NCI-H2029 treated with DMSO at 0.1 percent for 48 hours (cell line): ENCODE data around the gene MRPS18A.
A peak's percentile ranks its signal among the peaks of the same experiment; 100 is the strongest.
"Not testable (repeated sequence)": the region's sequence is repeated elsewhere in the genome, so short reads cannot be mapped to it uniquely, and the experiment has no call there.

Experiments
- DNase-seq: peaks from one replicate; lab custom pipeline; 2025; lab: John Stamatoyannopoulos, UW

MRPS18A gene

DNA sequence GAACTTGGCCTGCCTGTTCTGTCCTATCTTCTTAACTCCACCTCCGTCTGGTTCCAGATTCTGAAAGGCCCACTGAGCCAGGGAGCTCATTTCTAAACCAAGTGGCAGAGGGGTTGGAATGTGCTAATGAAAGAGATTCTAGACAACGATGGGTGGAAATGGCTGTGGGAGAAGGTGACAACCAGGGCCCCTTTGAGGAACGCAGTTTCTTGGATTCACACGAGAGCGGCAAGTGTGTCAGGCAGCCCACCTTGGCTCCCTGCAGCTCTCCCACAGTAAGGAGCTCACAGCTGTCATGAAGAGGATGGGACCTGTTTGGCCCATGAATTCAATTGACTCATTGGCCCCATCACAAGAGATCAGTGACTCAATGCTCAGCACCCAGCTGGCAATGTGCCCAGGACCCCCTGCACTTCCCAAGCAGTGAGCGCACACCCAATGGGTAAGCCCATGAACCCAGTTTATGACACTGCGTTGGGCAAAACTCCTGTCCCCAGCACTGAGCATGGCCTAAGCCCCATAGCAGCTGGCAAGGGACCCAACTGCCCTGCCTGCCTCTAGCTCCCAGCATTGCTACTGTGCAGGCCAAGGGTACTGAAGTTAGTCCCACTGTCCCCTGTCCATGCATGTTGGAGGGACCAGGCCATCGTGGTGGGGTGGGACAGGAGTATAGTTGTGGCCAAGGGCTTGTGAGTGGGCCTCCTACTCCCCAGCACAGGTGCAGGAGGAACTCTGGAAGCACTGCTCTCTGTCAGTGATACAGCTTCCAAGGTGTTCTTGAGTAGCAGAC lies 16.4 kb downstream of the MRPS18A start:
- no peak for DNase-seq

DNA sequence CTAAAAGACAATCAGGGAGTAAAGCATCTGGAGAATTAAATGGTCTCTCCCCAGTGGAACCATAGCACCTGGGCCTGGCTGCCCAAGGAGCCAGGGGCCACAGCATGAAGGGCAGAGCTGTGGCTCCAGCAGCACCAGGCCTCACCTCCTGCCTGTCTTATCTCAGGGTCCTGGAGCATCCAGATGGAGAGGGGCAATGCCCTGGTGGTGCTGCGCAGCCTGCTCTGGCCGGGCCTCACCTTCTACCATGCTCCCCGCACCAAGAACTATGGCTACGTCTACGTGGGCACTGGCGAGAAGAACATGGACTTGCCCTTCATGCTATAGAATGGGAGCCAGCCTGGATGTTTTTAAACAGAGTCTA lies 17.0 kb downstream of the MRPS18A start:
- DNase-seq: no peak

DNA sequence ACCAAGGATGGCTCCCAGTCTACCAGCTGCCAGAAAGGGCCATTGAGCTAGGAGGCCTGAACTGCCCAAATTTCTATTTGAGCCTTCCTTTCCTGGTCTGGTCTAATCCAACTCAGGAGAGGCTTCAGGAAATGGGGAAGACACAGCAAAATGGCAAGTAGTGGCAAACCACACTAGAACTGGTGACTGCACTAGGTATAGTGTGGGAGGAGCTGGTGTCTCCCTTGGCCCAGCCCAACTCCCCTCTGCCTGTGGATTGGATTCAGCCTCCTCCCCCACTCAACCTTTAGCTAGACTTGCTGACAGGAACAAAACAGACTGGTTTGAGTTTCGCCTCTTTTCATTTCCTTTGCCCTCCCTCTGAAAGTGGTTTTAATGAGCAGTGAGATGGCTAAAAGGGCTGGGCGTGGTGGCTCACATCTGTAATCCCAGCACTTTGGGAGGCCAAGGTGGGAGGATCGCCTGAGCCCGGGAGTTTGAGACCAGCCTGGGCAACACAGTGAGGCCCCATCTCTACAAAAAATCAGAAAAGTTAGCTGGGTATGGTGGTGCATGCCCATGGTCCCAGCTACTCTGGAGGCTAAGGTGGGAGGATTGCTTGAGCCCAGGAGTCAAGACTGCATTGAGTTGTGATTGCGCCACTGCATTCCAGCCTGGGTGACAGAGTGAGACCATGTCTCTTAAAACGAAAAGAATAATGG lies 17.5 kb downstream of the MRPS18A start:
- DNase-seq: no peak

DNA sequence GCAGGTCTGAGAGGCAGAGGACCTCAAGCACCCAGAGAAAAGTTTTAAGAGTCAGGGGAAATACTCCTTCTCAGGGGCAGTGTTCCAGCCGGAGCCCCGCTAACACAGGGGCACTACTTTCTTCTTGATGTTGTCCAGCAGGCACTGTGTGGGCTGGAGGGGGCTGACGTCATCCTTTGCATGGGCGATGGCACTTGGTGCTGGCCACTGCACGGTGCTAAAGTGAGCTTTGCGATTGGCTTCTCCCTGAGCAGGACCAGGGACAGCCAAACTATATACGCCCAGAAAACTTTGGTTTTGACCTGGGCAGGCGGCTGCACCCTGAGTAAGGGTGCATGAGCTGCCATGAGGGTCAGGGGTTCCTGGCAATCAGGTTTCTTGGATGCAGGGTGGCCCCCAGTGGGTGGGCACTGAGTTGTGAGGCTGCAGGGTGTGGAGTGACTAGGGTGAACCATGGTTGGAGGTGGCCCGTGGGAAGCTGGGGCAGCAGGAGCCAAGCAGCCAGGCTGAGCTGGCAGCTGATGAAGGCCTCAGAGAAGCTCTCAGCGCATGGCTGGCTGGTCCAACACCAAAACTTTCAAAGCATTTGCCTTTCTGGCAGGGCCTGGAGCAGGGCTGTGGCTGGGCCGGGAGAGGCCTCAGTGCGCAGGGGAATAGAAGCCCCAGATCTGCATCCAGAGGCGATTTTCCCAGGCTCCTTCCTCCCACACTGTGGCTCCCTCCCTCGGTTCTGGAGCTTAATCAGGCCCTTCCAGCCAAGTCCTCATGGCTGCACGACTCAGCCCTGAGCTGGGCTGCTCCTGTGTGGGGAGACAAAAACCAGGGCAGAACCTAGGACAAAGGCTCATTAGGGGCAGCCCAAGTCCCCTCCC lies 18.3 kb downstream of the MRPS18A start:
- DNase-seq: no peak

DNA sequence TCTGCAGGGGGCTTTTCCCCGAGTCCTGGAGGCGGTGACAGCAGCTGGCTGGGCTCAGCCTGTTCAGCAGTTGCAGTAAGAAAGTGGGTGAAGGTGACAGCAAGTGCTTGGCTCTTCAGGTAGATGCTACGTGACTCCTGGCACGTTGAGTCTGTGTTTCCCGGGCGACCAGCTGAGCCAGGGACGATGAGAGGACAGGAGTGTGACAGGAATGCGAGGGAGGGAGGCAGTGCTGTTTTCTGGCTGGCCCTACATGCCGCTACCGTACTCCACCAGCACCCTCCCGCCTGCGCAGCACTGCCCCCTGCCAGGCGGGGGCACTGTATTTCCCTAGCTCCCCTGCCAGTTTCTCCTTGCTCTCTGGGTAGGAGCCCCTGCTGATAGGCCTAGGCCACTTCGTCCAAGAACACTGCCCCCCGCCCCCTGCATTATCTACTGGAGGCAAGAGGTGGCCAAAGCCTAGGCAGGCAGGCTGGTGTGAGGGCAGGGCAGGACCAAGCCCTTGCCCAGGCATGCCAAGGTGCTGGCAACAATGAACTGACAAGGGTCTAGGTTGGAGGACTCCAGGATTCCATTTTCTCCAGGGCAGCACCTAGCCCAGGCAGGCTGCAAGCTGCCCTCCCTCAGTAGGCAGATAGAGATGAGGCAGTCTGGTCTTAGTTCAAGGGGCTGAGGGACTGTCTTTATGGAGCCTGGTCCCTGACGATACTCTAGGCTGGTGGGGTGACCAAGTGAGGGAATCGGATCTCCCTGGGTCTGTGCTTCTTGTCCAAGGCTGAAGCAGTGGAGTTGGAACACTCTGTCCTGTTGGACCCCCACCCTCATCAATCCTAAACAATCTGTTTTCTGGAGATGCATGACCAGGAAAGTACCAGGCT lies 19.2 kb downstream of the MRPS18A start:
- peak; percentile 81 for DNase-seq

DNA sequence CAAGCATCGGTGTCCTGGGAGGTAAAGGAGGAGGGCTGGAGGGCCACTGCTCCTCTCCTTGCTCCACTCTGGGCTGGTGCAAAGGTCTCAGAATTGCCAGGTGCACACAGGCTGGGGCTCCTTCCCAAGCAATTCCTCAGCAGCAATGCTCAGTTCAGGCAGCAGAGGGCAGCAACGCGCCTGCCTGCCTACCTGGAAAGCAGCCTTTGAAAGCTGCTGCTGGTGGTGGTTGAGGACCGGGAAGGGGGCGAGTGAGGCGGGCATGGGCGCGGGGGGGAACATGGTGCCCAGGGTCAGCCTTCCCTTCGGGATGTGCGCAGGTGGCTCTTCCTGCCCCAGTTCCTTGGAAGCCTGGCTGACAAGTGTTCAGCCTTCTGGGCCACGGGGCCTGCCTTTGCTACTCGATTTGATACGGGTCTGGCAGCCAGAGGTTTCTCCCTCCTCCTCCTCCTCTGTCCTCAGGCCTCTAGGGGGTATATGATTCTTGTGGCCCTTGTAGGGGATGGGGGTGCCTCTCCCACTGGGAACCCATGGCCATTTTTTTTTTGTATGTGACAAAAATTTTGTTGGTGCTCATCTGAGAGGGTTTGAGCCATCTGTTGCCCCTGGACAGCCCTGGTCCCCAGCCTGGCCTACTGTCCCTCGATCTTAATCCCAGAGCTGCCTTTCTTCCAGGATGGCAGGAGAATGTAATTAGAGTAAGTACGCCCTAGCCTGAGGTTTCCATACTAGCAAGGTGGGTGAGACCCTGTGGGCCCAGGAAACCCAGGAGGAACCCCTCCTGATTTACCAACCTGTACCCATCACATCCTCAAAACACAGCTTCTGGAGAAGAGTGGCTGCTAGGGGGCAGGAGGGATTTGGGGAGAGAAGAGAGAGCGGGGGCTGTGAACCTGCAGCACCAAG lies 20.1 kb downstream of the MRPS18A start:
- DNase-seq: peak; percentile 36

DNA sequence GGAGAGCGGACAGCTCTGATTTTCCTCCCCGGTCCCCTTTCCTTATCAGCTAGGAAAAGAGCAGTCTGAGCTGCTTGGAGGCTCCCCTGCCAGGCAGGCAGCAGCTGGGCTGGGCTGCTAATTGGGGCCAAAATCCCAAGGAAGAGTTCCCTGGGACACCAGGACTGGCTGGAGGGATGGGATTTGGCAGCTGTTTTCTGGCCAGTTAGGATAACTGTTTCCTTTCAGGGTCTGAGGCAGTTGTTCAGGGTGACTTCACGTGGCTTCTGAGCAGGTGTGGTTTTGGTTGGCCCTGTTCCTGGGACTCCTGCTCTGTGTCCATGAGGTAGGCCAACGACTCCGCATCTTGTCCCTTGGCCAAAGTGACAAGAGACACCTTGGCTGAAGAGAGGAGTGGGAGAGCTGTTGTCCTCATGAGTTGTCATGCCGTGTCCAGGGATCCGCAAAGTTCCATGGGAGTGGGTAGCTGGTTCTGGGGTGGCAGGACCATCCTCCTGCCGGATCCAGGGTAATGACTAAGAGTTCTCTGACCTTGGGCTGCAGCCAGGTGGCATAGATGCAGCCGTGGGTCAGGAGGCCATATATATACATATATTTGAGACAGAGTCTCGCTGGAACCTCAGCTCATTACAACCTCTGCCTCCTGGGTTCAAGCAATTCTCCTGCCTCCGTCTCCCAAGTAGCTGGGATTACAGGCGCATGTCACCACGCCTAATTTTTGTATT lies 21.2 kb downstream of the MRPS18A start:
- DNase-seq: no peak

DNA sequence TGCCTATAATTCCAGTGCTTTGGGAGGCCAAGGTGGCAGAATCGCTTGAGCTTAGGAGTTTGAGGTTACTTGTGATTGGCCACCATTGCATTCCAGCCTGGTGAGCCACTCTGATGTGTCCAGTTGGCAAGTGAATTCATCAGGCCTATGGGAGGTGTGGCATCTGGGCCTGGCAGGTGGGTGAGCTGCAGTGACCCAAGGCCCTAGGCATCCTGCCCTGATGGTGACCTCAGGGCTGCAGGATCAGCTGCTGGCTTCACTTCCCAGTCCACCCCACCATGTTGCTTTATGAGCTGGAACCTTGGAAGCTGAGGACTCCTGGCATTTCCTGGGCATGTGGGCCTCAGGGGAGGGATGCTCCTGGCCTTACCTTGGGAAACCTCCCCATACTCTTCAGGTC lies 22.2 kb downstream of the MRPS18A start:
- no peak for DNase-seq

DNA sequence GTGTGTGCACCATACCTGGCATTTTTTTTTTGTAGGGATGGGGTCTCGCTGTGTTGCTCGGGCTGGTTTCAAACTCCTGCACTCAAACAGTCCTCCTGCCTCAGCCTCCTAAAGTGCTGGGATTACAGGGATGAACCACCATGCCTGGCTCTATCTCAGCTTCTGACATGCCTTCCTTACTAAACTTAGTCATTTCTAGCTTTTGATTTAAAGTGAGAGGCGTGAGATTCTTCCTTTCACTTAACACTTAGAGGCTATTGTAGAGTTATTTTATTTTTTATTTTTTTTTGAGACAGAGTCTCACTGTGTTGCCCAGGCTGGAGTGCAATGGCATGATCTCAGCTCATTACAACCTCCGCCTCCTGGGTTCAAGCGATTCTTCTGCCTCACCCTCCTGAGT lies 24.6 kb downstream of the MRPS18A start:
- not testable (repeated sequence) for DNase-seq

DNA sequence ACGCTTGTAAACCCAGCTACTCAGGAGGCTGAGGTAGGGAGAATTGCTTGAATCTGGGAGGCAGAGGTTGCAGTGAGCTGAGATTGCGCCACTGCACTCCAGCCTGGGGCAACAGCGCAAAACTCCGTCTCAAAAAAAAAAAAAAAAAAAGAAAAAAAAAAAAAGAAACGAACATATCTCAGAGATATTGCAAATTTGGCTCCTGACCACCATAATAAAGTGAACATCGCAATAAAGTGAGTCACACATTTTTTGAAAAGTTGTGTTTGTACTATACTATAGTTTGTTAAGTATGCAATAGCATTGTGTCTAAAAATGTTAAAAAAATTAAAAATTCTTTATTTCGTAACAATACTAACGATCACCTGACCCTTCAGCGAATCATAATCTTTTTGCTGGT lies 29.4 kb downstream of the MRPS18A start:
- no peak for DNase-seq

DNA sequence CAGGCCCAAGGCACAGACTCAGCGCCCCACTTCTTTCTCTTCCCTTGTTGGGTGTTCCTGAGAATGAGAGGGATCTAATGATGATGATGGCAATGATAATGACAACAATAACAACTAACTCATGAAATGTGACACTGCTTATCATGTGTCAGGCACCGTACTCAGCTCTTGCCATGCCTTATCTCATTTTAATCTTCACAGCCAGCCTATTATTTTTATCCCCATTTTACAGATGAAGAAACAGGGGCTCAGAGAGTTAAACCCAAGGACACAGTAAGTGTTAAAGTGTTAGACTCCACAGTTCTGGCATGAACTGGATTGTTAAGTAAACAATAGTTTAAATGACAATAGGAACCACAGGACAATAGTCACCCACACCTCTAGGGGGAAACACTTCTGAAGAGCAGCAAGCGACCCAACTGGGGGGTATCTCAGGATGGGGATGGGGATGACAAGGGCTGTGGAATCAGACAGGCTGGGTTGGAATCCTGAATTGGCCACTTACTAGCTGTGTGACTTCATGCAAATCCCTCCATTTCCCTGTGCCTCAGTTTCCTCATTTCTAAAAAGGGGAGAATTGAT lies 30.3 kb downstream of the MRPS18A start:
- no peak for DNase-seq

DNA sequence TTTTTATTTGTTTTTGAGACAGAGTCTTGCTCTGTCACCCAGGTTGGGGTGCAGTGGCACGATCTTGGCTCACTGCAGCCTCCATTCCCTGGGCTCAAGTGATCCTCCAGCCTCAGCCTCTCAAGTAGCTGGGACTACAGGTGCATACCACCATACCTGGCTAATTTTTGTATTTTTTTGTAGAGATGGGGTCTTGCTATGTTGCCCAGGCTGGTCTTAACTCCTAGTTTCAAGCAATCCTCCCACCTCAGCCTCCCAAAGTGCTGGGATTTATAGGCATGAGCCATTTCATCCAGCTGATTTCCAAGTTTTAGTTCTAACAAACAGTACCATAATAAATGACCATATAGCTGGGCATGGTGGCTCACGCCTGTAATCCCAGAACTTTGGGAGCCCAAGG lies 34.8 kb downstream of the MRPS18A start:
- DNase-seq: not testable (repeated sequence)

DNA sequence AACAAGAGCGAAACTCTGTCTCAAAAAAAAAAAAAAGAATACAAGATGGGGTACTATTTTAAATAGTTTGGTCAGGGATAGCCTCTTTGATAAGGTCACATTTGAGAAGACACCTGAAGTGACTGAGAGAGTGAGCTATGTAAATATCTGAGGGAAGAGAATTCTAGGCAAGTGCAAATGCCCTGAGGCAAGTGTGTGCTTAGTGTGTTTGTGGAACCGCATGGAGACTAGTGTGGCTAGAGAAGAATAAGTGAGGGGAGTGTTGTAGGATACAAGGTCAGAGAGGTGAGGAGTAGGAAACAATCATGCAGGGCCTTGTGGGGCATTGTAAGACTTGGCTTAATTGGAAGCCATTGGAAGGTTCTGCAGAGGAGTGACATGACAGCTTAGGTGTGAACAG lies 39.3 kb downstream of the MRPS18A start:
- DNase-seq: no peak

DNA sequence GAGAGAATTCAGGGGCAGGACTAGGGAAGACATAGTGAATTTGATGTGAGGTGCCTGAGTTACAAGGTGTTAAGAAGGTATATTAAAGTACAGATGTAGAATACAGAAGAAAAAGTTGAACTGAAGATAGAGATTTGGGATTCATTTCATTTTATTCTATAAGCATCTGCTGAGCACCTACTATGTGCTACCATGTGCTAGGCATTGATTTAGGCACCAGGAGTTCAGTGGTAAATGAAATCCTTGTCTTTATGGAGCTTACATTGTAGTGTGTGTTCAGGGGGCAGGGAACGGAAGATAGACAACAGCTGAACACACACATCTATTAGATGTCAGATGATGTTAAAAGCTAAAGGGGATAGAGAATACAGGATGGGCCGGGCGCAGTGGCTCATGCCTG lies 40.0 kb downstream of the MRPS18A start:
- no peak for DNase-seq

DNA sequence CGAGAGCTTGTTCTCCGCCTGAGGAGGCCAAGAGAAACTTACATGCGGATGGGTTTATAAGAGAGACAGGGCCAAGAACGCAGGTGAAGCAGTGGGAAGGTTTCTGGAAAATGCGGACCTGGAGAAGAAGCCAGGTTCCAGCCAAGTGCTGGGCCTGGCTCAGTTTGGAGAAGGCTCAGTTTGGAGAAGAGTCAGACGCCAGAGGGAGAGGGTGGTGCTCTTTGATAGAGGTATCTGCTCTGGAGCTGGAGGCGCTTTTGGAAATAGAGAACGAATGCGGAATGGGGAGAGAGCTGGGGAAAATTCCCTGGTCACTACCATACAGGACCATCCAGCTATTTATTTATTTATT lies 42.0 kb downstream of the MRPS18A start:
- DNase-seq: no peak

DNA sequence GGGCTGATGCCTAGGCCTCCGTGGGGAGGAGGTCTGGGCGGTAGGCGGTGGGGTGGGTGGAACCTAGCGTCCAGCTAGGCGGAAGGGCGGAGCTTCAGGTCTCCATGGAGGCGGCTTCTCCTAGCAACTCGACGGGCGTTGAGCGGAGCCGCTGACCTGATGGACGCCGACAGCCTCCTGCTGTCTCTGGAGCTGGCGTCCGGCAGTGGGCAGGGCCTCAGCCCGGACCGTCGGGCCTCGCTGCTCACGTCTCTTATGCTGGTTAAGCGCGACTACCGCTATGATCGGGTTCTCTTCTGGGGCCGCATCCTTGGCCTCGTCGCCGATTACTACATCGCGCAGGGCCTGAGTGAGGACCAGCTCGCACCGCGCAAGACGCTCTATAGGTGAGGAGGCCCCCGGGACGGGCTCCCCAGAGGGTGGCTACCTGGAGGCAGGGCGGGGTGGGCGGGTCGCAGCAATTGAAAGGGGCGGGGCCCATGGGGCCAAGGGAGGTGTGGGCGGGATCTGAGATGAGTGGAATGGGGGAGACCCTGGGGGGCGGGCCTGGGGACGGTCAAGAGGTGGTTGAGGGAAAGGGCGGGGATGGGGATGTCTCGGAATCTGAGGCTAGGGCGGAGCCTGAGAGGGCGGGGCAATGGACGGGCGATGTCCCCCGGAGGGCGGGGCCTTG lies 42.5 kb downstream of the MRPS18A start, which contains the start of gene RSPH9:
Gene RSPH9, plus strand, starts transcription at position 97 of the 673 bp plus-strand sequence. Its CDS starts 63 bp downstream, at position 160.
- no peak for DNase-seq

DNA sequence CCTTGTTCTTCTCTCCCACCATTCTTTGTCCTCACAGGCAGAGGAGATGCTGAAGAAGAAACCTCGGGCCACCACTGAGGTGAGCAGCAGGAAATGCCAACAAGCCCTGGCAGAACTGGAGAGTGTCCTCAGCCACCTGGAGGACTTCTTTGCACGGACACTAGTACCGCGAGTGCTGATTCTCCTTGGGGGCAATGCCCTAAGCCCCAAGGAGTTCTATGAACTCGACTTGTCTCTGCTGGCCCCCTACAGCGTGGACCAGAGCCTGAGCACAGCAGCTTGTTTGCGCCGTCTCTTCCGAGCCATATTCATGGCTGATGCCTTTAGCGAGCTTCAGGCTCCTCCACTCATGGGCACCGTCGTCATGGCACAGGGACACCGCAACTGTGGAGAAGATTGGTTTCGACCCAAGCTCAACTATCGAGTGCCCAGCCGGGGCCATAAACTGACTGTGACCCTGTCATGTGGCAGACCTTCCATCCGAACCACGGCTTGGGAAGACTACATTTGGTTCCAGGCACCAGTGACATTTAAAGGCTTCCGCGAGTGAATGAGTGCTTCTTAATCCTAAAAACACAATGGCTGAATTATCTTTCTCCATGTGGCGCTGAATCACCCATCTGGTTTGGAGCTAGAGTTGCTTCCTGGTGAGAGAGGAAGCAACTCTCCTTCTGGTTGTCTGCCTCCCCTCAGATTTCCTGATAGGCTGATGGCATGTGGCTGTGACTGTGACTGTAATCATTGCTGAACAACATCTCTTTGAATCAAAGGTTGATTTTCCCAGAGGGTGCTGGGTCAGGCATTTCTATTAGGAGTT lies 47.4 kb downstream of the MRPS18A start:
- no peak for DNase-seq

DNA sequence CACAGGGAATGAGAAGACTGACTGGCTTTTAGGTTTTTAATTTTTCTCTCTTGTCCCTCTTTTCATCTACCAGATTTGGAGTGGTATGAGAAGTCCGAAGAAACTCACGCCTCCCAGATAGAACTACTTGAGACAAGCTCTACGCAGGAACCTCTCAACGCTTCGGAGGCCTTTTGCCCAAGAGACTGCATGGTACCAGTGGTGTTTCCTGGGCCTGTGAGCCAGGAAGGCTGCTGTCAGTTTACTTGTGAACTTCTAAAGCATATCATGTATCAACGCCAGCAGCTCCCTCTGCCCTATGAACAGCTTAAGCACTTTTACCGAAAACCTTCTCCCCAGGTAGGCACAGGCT lies 51.3 kb downstream of the MRPS18A start:
- no peak for DNase-seq
